ENCODE data around the gene MVB12B. TPM values are rescaled to one million over a fixed set of nuclear protein-coding genes. Genes with fewer than 3 reads are reported as not detected.

MVB12B gene
- total RNA-seq, 1 donor = 5.4 TPM

GRCh38 chr9:126543490-126543889 is 216.9 kb downstream of the MVB12B start:
- no peak overlapping the region for H3K4me3 ChIP-seq (ENCODE audit: insufficient read depth, low read length)
- H4K20me1 ChIP-seq (ENCODE audit: insufficient read depth, low read length) = no peaks in the 10 kb centered on the region
- H3K27ac ChIP-seq (ENCODE audit: low read depth, low read length) = no peak overlapping the region
- peaks cover 7% of the 10 kb centered on the region for H3K27me3 ChIP-seq (ENCODE audit: insufficient read depth, low read length)
- no peak for TF ChIP-seq CTCF (IDR thresholded peaks at IDR 0.05; ENCODE audit: extremely low read depth, low read depth, low read length)
- H2AFZ ChIP-seq (ENCODE audit: low read length) = no peak overlapping the region
- no peaks in the 10 kb centered on the region for H3K9me3 ChIP-seq (ENCODE audit: low read depth, low read length)
- H3K36me3 ChIP-seq (ENCODE audit: insufficient read depth, low read length) = no peaks in the 10 kb centered on the region
- no peaks in the 10 kb centered on the region for H3K4me1 ChIP-seq (ENCODE audit: insufficient read depth, low read length)
- no peaks in the 10 kb centered on the region for H3K79me2 ChIP-seq (ENCODE audit: insufficient read depth, low read length)
- no peak overlapping the region for H3K4me2 ChIP-seq (ENCODE audit: insufficient read depth, low read length)
- DNase-seq (ENCODE audit: insufficient read length, low spot score, missing footprints) = no peak

- peak; percentile 39 for DNase-seq (ENCODE audit: insufficient read length, low spot score, missing footprints)
- H2AFZ ChIP-seq (ENCODE audit: low read length) = no peak overlapping the region
- no peak overlapping the region for H3K4me3 ChIP-seq (ENCODE audit: insufficient read depth, low read length)
- H3K36me3 ChIP-seq (ENCODE audit: insufficient read depth, low read length) = no peaks in the 10 kb centered on the region
- H3K4me1 ChIP-seq (ENCODE audit: insufficient read depth, low read length) = no peaks in the 10 kb centered on the region
- no peak overlapping the region for H3K27ac ChIP-seq (ENCODE audit: low read depth, low read length)
- TF ChIP-seq CTCF (IDR thresholded peaks at IDR 0.05; ENCODE audit: extremely low read depth, low read depth, low read length) = no peak
- H3K27me3 ChIP-seq (ENCODE audit: insufficient read depth, low read length) = peaks cover 6% of the 10 kb centered on the region
- H3K9me3 ChIP-seq (ENCODE audit: low read depth, low read length) = no peaks in the 10 kb centered on the region
- no peak overlapping the region for H3K4me2 ChIP-seq (ENCODE audit: insufficient read depth, low read length)
- no peaks in the 10 kb centered on the region for H4K20me1 ChIP-seq (ENCODE audit: insufficient read depth, low read length)
- H3K79me2 ChIP-seq (ENCODE audit: insufficient read depth, low read length) = no peaks in the 10 kb centered on the region
Observed at GRCh38 chr9:126545106-126545505, 218.5 kb downstream of the MVB12B start.

- Histone ChIP-seq H3K9me3 (ENCODE audit: low read depth, low read length) (no peaks in the 10 kb centered on the region), H3K36me3 (ENCODE audit: insufficient read depth, low read length) (no peaks in the 10 kb centered on the region), H3K27me3 (ENCODE audit: insufficient read depth, low read length) (peaks cover 4% of the 10 kb centered on the region), H3K4me2 (ENCODE audit: insufficient read depth, low read length) (no peak overlapping the region), H3K79me2 (ENCODE audit: insufficient read depth, low read length) (no peaks in the 10 kb centered on the region), H2AFZ (ENCODE audit: low read length) (no peak overlapping the region), H4K20me1 (ENCODE audit: insufficient read depth, low read length) (no peaks in the 10 kb centered on the region), H3K4me3 (ENCODE audit: insufficient read depth, low read length) (no peak overlapping the region), H3K4me1 (ENCODE audit: insufficient read depth, low read length) (no peaks in the 10 kb centered on the region), H3K27ac (ENCODE audit: low read depth, low read length) (no peak overlapping the region)
- DNase-seq (ENCODE audit: insufficient read length, low spot score, missing footprints) = peak; percentile 42
- no peak for TF ChIP-seq CTCF (IDR thresholded peaks at IDR 0.05; ENCODE audit: extremely low read depth, low read depth, low read length)
Observed at GRCh38 chr9:126546036-126546435, 219.4 kb downstream of the MVB12B start.

- TF ChIP-seq CTCF (IDR thresholded peaks at IDR 0.05; ENCODE audit: extremely low read depth, low read depth, low read length) = no peak
Observed at GRCh38 chr9:126548312-126548711, 221.7 kb downstream of the MVB12B start.

More at GRCh38 chr9:126548312-126548711, 221.7 kb downstream of the MVB12B start:
- Histone ChIP-seq H3K4me1 (ENCODE audit: insufficient read depth, low read length) (no peaks in the 10 kb centered on the region), H3K27me3 (ENCODE audit: insufficient read depth, low read length) (peaks cover 4% of the 10 kb centered on the region), H3K4me3 (ENCODE audit: insufficient read depth, low read length) (no peak overlapping the region), H4K20me1 (ENCODE audit: insufficient read depth, low read length) (no peaks in the 10 kb centered on the region), H3K79me2 (ENCODE audit: insufficient read depth, low read length) (no peaks in the 10 kb centered on the region), H3K4me2 (ENCODE audit: insufficient read depth, low read length) (no peak overlapping the region), H3K36me3 (ENCODE audit: insufficient read depth, low read length) (no peaks in the 10 kb centered on the region), H3K9me3 (ENCODE audit: low read depth, low read length) (no peaks in the 10 kb centered on the region), H2AFZ (ENCODE audit: low read length) (no peak overlapping the region), H3K27ac (ENCODE audit: low read depth, low read length) (no peak overlapping the region)
- DNase-seq (ENCODE audit: insufficient read length, low spot score, missing footprints) = no peak
